SKM-1 treated with dmso at 0.1 percent for 144 hours (cell line): ENCODE data around the gene CRYBG3.

Source experiments
- DNase-seq: peaks from one replicate; lab custom pipeline; 2025; ENCODE audit not compliant: unreplicated experiment; lab: John Stamatoyannopoulos, UW

CRYBG3 gene

DNA sequence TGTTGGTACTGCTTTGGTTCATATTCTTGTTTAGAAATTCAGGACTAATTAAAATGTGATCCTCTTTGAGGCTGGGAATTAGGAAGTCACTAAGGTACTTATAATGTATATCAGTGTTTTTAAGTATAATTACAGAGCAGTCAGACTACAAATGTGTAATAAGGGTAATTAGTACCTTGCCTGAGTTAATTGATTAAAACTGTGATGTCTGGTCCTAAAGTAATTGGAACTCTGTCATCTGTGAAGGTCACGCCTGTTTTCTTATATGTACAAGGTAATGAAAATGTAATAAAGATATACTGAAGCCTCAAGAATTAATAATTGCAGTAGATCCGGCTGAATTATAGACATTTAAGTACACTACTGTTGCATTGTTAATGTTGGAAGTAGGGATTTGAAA, 117.6 kb downstream of the CRYBG3 start:
- DNase-seq = no peak

DNA sequence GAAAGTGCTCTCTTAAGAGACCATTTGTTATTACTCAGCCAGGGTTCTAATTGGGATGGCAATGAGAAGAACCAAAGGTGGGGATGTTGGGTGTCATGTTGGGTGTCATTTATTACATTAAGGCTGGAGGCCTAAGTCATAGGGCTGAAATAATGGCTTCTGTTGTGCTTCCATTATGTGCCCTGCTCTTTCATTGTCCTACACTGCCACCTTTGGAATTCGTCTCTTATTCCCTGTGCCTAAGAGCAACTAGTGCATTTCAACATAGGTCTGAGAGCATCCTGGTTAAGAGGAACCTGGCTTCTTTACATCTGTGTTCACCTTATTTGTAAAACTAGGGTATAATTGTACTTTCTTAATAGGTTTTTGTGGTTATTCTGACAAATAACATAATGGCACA, 118.2 kb downstream of the CRYBG3 start:
- no peak for DNase-seq

DNA sequence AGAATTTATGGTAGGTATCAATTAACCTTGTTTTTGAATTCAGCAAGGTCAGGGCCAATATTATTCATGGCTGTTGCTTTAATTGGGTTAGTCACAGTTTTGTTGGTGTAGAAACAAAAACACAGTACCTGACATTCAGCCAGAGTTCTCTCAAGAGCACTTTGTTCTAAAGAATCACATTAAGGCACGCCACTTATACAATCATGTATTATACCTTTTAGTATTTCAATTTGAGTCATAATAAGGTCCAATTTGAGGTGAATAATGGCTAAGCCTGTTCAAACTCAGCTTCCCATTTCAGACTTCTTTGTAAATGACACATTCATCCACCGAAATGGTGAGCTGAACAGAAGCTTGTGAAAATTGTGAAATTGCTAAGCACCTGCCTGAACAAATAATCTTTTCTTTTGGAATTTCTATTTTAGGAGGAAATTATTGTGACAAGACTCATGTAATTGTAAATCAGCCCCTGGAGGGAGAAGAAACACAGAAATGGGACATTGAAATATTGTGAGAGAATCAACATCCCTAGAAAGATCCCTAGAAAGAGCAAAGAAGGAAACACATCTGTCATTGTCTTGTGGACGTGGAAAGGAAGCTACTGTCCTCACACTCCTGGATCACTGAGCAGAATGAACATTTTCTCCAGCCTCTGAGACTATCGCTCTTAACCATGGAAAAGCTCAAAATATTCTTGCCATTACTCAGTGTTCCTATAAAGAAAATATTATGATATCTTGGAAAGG, 121.2 kb downstream of the CRYBG3 start:
- DNase-seq = no peak

DNA sequence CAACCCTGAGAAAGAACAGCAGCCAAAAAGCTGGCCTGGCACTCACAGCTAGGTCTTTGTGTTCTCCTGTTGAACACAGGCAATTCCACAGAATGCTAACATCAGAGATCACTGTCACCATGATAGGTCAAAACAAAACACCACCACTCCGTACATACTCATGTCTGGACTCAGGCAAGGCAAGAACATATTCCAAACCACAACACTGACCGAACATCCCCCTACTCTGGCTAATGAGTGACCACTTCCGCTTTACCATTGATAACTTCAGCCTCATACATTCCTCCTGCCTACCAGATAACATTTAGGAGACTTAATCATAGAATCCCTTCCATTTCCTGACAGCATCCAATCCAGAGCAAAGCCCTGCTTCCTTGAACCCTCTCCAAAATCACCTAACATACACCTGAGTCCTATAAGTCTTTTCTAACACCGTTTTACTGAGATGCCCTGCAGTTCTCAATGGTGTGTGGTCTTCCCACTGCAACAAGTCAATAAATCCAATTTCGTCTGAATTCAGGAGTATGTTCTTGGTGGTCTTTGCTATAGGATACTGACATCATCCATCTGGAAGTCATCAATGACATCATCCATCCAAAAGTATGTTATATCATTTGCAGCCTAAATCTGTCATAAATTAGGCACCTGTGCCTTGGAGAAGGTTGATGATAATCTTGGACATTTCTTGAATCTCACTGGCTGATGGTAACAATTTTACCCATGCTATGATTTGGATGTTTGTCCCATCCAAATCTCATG, 126.7 kb downstream of the CRYBG3 start:
- no peak for DNase-seq

DNA sequence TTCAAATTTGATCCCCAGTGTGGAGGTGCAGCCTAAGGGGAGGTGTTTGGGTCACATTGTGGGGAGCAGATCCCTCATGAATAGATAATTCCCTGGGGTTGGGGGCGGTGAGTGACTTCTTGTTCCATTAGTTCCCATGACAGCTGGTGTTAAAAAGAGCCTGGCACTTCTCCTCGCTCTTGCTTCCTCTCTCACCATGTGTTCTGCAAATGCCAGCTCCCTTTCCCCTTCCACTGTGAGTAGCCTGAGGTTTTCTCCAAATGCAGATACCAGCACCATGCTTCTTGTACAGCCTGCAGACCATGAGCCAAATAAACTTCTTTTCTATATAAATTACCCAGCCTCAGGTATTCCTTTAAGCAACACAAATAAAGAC, 127.3 kb downstream of the CRYBG3 start:
- no peak for DNase-seq

DNA sequence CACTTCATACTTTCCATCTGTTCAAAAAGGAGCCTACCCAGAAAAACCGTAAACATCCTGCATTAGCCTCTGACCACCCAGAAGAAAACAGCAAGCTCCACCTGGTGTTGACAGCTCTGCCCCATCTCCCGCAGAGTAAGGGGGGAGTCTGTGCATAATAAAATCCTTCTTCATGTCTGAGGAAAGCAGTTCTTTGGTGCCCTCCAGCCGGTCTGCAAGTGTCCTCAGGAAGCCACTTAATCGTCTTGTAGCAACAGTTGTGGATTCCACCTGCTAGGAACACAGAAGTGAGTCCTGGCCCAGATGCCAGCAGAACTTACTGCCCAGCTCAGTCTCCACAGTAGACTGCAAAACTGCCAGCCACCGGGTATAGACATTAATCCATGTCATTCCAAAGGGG, 127.9 kb downstream of the CRYBG3 start:
- no peak for DNase-seq

DNA sequence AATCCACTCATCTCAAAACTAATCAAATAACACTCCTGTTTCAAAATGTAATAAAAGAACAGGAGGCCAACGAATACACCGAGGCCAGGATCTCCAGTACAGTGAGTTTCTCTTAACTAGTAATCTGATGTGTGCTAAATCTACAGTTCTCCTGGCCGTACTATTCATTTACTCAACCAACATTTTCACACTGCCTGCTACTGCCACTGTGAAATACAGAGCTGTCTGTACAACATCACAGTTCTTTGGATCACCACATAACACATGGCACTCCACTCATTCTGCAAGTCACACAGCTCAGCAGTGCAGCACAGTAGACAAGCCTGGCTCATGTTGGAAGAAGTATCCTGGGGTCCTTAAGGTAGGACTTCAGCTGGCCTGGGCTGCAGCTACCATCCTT, 128.5 kb downstream of the CRYBG3 start:
- no peak for DNase-seq

DNA sequence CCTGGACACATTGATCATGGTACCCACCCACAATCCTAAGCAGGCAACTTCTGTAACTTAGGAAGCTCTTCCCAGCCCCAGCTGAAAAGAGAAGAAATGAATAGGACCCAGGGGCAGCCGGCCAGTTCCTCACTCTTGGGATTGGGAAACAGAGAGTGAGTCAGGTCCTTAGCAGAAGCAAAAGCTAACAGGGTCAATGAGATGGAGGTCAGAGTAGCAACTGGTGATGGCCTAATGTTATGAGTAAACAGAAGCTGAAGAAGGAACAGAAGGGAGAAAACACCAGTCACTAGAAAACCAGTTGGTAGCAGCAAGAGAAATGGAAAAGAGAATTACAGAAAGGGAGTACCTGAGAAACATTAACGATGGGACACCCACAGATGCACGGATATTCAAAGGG, 130.5 kb downstream of the CRYBG3 start:
- peak; percentile 8 for DNase-seq

DNA sequence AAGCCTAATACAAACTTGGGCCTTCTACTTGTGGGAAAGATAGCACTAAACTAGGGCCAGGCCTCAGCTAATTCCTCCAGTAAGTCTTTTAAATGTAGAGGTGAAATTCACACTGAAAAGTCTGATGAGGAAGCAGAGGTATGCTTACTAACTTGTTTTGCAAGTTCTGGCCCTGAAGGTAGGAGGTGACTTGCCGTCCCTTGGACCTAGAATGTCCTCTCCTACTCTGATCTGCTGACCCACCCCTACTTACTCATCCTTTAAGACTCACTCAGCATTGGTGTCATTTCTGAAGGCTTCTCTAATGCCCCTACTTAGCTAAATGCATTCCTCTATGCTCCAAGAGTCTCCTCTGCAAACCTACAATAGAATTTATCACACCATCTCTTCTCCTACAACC, 131.1 kb downstream of the CRYBG3 start:
- DNase-seq = no peak

DNA sequence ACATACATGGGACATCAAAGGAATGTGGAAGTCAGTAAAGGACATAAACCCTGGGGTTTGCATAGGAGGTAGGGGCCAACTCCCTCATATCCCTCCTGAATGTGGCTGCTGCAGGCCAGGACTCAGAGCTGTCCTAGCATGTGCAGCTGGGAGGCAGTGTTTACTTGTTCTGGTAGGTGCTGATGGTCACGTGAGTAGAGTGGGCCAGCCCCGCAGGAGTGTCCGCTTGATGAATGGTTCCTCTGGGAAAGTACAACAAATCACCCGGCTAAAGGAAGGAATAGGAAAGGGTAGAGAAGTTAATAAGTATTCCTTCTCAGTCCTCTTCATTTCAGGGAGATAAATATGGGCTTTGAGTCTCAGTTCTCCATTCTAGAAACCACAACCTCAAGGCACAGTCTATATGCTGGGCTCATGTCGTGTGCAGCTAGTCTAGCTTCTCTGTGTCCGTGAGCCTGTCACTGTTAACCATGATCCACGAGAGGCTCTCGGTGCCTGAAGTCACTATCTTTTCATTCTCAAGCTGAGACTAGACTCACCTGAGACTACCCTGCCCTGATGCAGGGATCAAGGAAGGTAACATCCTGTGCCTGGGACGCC, 132.5 kb downstream of the CRYBG3 start:
- no peak for DNase-seq

DNA sequence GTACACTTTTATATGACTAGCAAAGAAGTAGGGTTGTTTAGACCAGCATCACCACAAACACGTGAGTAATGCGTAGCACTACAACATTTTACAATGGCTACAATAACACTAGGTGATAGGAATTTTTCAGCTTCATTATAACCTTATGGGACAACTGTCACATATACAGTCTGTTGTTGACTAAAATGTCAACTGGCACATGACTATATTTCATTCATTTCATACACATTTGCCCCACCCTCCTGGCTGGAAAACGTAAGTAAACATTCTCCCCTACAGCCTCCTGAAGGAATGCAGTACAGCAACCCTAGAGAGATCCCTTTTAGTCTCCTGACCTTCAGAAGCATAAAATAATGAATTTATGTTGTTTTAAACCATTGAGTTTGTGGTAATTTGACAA, 134.2 kb downstream of the CRYBG3 start:
- DNase-seq = no peak

DNA sequence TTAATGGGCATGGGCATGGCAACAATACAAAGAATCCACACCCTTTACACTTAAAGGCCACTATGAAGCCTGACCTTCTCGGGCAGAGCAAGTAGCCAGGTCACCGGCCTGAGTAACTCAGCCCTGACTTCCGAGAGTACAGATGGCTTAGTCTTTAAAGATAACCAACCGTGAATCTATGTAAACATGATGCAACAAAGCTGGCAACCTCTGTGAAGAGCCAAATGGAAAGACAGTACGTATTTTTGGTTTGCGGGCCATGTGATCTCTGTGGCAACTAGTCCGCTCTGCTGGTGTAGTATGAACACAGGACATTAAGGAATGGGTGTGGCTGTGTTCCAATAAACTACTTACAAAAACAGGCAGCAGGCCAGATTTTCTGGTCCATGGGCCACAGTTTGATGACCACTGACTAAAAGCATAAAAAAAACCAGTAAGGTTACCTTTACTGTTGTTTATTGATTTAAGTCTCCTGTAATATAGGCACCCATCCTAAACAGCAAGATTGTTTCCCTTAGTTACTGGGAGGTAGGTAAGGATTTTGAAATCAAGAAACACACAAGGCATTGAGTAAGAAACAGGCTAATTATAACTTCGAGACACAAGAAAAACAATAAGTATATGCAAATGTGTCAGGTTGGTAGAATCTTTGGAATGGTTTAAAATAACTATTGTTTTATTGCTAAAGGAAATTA, 136.0 kb downstream of the CRYBG3 start:
- DNase-seq = no peak

DNA sequence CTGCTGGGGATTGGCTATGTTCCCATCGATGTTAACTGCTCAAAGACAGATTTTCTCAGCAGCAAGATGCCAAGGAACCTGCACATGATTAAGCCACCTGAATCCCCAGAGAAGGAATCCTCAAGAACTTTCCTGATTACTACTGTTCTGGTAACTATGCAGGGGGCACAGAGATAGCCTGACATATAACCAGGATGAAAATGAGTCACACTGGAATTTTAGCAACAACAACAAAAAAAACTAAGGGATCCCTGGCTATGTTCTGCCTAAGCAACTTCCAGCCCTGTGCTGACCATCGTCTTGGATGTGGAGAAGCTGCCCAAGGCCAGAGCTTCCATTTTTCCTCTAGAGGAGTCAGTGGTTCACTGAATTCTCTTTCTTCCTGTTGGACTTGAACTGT, 136.6 kb downstream of the CRYBG3 start:
- no peak for DNase-seq

DNA sequence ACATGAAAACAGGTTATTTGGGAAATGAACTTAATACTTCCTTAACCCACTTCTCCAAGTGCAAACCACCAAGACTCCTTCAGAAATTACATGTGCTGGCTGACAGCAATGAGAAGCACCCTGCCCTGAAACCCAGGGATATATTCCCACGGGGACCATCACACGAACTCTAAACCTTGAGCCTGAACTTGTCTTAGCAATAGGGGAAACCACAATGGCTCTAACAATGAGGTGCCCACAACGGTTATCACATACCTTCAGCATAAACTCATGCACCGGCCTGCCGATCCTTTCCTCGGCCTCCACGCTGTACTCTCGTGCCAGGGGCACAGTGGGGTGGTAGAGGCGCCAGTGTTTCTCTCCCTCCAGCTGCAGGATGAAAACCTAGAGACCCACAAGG, 137.0 kb downstream of the CRYBG3 start:
- no peak for DNase-seq

DNA sequence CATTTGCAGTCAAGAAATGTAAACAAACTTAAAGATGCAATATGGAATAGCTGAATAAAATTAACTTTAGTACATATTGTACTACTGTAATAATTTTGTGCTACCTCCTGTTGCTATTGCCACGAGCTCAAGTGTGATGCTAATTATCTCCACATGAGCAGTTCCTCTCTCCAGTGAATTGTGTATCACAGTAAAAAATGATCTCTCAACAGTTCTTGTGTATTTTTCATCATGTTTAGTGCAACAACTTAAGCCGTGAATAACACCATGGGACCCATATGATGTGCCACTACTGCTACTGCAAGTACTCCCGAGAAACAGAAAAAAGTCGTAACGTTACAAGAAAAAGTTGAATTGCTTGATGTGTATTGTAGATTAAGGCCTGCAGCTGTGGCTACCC, 138.1 kb downstream of the CRYBG3 start:
- no peak for DNase-seq

DNA sequence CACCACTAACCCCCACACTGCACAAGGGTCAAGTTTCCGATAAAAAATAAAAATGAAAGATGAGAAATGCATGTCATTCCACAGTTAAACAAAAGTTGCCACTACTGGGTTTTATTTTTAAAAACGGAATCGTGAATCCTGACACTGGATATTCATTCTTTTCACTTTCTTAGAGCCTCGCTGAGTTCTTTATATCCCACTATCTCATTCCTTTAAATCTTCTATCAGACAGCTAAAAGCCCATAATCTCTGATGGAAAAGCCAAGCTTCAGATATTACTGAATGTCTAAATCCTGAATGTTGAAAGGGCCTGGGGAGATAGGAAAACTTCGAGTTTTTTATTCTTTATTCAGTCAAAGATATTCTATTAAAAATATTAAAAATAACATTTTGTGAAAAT, 138.7 kb downstream of the CRYBG3 start:
- no peak for DNase-seq

DNA sequence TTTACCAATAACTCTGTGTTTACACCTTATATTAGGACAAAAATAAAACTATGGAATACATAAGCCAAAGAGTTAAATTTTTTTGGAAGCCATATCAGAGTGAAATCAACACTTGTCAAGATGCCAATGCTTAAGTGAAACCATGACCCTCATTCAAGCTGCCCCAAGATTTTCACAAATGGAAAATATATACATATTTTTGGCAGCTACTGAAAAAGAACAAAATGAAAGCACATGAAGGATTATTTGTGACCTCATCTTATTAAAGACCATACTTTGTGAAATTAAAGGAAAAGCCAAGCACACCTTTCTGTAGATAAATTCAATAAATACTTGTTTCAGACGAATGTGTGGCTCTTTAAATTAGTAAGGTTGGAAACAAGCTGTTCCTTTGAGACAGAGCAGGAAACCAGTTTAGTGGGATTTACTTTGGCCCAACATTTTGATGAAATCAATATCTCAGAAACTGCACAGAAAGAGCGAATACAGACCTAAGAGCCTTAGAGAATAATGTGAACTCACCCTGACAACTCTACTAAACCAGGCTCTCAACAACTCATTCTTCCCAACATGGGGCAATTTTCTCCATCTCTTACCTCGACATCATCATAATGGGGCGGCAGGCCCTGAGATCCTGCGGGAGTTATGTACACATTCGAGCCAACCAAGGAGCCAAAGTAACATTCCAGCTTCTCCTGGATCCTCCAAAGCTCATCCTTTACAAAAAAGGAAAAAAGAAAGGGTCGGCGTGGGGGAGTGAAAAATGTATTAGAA, 139.4 kb downstream of the CRYBG3 start:
- no peak for DNase-seq

DNA sequence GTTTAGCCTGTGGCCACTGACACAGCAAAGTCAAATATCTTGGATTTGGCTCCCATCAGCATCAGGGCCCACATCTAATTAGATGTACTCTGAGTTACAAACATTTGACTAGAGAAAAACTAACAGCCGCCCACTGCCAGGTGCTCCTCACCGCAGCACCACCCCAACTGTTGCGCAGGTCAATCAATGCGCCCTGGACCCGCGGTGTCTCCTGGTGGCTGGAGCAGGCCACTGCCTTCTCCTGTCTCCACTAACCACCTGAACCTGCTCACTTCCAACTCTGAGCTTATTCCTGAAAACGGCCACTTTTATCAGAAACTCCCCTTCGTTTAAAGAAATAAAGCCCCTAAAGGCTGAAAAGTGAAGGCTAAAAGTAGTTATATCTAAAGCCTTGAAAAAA, 146.2 kb downstream of the CRYBG3 start:
- DNase-seq = no peak

DNA sequence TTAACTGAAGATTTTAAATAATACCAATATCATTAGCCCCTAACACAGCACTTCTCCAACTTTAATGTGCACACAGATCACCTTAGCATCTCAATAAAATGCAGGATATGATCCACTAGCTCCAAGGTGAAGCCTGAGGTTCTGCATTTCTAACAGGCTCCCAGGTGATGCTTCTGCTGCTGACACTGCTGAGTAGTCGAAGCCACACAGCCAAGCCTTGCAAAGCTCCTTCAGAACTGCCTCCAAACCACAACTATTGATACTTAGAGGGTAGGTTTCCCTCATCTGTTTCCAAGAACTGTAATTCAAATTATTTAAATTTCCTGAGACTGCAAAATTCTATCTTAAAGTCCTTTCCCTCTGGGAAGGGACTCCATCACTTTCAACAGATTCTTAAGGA, 146.6 kb downstream of the CRYBG3 start:
- no peak for DNase-seq

DNA sequence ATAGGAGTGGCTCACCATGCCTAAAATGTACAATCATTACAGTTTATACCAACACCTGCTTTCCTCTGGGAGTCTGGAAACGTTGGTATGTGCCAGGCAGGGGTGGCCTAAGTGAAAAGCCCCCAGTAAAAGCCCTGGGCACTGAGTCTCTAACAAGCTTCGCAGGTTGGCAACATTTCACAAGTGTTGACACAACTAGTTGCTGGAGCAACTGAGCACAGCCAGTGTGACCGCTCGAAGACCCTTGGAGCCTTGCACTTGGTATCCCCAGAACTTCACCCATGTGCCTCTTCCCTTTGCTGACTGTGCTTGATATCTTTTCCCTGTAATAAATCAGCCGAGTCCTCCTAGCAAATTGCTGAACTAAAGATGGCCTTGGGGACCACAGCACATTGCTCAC, 147.7 kb downstream of the CRYBG3 start:
- DNase-seq = no peak

DNA sequence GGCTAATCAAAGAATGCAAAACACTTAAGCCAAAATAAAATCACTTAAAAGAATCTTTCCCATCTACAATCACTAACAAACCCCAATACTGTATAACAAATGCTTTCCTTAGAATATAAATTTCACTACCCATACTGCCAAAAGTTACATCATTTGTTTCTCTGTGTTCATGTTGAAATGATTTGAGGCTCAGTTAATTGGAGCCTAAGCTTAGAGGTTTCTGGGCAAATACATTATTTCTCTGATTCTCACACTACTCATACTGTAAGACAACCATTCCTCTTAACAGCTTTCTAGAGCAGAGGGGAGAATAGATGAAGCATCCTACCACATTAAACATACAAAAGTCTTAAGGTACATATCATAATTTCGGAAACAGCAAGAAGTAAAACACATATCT, 148.3 kb downstream of the CRYBG3 start:
- DNase-seq = no peak
